Keratinocyte (primary cell): Measurements from ENCODE around the gene GDA.

ENCODE experiments used
- EZH2 ChIP-seq: IDR thresholded peaks from one replicate; pipeline ENCODE4 v1.6.1; 2012; ENCODE audit warnings: inconsistent platforms, mild to moderate bottlenecking, low read length, moderate library complexity
- TF ChIP-seq, protein P1 (sequence below), 3 experiments: IDR thresholded peaks in 1 of 3; conservative IDR thresholded peaks in 1 of 3; optimal IDR thresholded peaks in 1 of 3; 2 replicates in 2 of 3; 3 replicates in 1 of 3; pipeline versions ENCODE3 to v1.5.1; 2011; ENCODE audit warnings: low read length in 3 of 3, mild to moderate bottlenecking in 3 of 3, moderate library complexity in 2 of 3, control low read depth in 1 of 3, inconsistent platforms in 1 of 3; ENCODE audit not compliant: insufficient read depth in 2 of 3; ENCODE audit errors: extremely low read depth in 1 of 3

- TF ChIP-seq, protein P1, sequence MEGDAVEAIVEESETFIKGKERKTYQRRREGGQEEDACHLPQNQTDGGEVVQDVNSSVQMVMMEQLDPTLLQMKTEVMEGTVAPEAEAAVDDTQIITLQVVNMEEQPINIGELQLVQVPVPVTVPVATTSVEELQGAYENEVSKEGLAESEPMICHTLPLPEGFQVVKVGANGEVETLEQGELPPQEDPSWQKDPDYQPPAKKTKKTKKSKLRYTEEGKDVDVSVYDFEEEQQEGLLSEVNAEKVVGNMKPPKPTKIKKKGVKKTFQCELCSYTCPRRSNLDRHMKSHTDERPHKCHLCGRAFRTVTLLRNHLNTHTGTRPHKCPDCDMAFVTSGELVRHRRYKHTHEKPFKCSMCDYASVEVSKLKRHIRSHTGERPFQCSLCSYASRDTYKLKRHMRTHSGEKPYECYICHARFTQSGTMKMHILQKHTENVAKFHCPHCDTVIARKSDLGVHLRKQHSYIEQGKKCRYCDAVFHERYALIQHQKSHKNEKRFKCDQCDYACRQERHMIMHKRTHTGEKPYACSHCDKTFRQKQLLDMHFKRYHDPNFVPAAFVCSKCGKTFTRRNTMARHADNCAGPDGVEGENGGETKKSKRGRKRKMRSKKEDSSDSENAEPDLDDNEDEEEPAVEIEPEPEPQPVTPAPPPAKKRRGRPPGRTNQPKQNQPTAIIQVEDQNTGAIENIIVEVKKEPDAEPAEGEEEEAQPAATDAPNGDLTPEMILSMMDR (optimal IDR thresholded peaks at IDR 0.05 in 1 of 3, IDR thresholded peaks at IDR 0.05 in 1 of 3, conservative IDR thresholded peaks at IDR 0.05 in 1 of 3; ENCODE audit: extremely low read depth in 1 of 3, insufficient read depth in 2 of 3, low read length in 3 of 3) = no peak
- TF ChIP-seq EZH2 = no peak
These were observed 4.3 kb upstream of the GDA start for GRCh38 chr9:72144756-72145492.
